ENCODE measurements around the gene BRAP. TPM values are rescaled to one million over a fixed set of nuclear protein-coding genes. Genes with fewer than 3 reads are reported as not detected.

Gene BRAP
- total RNA-seq, 1 experiment from 2014 or later: 25.0 TPM

DNA sequence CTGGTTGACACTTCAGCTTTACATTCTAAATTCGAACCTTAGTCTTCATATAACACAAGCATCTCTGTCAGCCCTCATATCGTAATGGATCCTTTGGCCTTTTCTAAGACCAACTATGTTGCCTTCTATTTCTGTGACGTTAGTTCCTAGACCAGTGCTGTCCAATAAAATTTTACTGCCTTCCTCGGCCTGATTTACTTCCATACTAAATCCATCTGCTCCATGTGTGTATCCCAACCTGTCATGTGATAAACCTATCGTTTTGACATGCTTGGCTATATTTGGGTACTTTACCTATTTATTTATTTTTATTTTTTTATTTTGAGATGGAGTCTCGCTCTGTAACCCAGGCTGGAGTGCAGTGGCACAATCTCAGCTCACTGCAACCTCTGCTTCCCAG lies 20.4 kb upstream of the BRAP start:
- no peak overlapping the region for H3K18ac ChIP-seq (ENCODE audit: insufficient read length, low read depth, low read length)
- Mint-ChIP-seq H3K27ac (no peak overlapping the region), H3K9me3 (no peaks in the 10 kb centered on the region), H3K4me3 (no peak overlapping the region), H3K36me3 (ENCODE audit: insufficient read depth in 1 of 3, low read depth in 3 of 3) (peaks cover 10 to 50% (median 36%) of the 10 kb centered on the region in 3 experiments; a peak in 6 of 7 replicates), H3K4me1 (no peaks in the 10 kb centered on the region), H3K27me3 (ENCODE audit: low read depth) (no peaks in the 10 kb centered on the region)
- H4K20me1 ChIP-seq (ENCODE audit: control insufficient read depth, insufficient read depth, insufficient read length): no peaks in the 10 kb centered on the region
- H4K5ac ChIP-seq (ENCODE audit: insufficient read length, low read depth, low read length): no peak overlapping the region
- no peak overlapping the region for H3K4me2 ChIP-seq (ENCODE audit: insufficient read depth, insufficient read length, low read length)
- no peak overlapping the region for H2BK12ac ChIP-seq (ENCODE audit: insufficient read length, low read depth, low read length)
- no peak for DNase-seq
- no peak overlapping the region for H2BK15ac ChIP-seq (ENCODE audit: low read depth, low read length)
- H3K27me3 ChIP-seq (ENCODE audit: insufficient read depth, low read length): no peaks in the 10 kb centered on the region
- no peak overlapping the region for H3K14ac ChIP-seq (ENCODE audit: insufficient read depth, low read length)
- no peak overlapping the region for H2BK5ac ChIP-seq (ENCODE audit: insufficient read length, low read length)
- H4K91ac ChIP-seq (ENCODE audit: insufficient read length, low read depth, low read length): no peak overlapping the region
- no peaks in the 10 kb centered on the region for H3K4me1 ChIP-seq (ENCODE audit: insufficient read depth, low read length)
- H3K9me3 ChIP-seq (ENCODE audit: control insufficient read depth, low read depth, low read length): no peaks in the 10 kb centered on the region
- H3K23me2 ChIP-seq (ENCODE audit: insufficient read length, low read depth, low read length, poor library complexity, severe bottlenecking): no peaks in the 10 kb centered on the region
- H3K4ac ChIP-seq (ENCODE audit: low read depth, low read length): no peak overlapping the region
- no peaks in the 10 kb centered on the region for H3K79me1 ChIP-seq (ENCODE audit: insufficient read depth, low read depth, low read length, poor library complexity, severe bottlenecking)
- no peaks in the 10 kb centered on the region for H3K79me2 ChIP-seq (ENCODE audit: insufficient read depth, low read length)
- H3T11ph ChIP-seq (ENCODE audit: low read length): no peak overlapping the region
- H3K9ac ChIP-seq (ENCODE audit: extremely low read depth, insufficient read length, low read length): no peak overlapping the region
- no peak overlapping the region for H2AK5ac ChIP-seq (ENCODE audit: insufficient read length, low read length)
- TF ChIP-seq CTCF (conservative IDR thresholded peaks at IDR 0.05): no peak
- no CpG with 5 or more reads among the region's 6 CpGs for WGBS (ENCODE audit: extremely low coverage, insufficient read length, low lambda C conversion rate)
- H2BK20ac ChIP-seq (ENCODE audit: low read depth, low read length, poor library complexity, severe bottlenecking): no peak overlapping the region
- H3K27ac ChIP-seq (ENCODE audit: insufficient read length, low read depth, low read length): no peak overlapping the region
- no peak overlapping the region for H2AFZ ChIP-seq (ENCODE audit: low read length)
- H3K56ac ChIP-seq (ENCODE audit: insufficient read length, low read depth, low read length): no peak overlapping the region
- no peak overlapping the region for H3K23ac ChIP-seq (ENCODE audit: insufficient read length, low read depth, low read length)
- H4K8ac ChIP-seq (replicated peaks; ENCODE audit: insufficient read length, low read depth, low read length): no peak overlapping the region
- no peak overlapping the region for H2BK120ac ChIP-seq (ENCODE audit: low read depth, low read length, poor library complexity, severe bottlenecking)
